Measurements from ENCODE around the gene MTG2. TPM values are rescaled to one million over a fixed set of nuclear protein-coding genes. Genes with fewer than 3 reads are reported as not detected.

The MTG2 gene
- total RNA-seq, 1 experiment from 2014 or later: 27.9 TPM

DNA sequence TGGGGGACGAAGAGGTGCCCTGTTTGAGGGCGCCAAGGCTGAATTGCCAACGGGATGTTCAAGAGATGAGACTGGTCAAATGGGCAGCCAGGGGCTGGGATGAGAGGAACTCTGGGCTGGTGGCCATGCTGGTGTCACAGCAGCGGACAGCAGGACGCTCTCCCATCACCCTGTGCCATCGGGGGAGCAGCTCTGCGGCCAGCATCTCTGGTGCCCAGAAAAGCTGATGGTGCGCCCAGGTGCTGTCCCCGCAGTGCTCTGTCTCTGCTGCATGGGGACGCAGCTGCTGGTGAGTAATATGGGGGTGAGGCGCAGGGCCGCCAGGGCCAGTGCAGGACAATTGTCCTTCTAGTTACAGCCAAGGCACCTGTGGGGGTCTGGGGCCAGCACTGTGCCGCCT lies 42.2 kb downstream of the MTG2 start:
- DNase-seq (ENCODE audit: low spot score) (no peak), ATAC-seq (no peak)
- TF ChIP-seq NR2C2 (CRISPR knock-in tag; IDR thresholded peaks at IDR 0.05) (no peak), IRF2 (CRISPR knock-in tag; IDR thresholded peaks at IDR 0.05; ENCODE audit: borderline replicate concordance, low read depth) (no peak), ZNF396 (CRISPR knock-in tag; IDR thresholded peaks at IDR 0.05; ENCODE audit: borderline replicate concordance) (no peak), GABPB1 (CRISPR knock-in tag; IDR thresholded peaks at IDR 0.05) (no peak)
- TF ChIP-seq, protein P1, sequence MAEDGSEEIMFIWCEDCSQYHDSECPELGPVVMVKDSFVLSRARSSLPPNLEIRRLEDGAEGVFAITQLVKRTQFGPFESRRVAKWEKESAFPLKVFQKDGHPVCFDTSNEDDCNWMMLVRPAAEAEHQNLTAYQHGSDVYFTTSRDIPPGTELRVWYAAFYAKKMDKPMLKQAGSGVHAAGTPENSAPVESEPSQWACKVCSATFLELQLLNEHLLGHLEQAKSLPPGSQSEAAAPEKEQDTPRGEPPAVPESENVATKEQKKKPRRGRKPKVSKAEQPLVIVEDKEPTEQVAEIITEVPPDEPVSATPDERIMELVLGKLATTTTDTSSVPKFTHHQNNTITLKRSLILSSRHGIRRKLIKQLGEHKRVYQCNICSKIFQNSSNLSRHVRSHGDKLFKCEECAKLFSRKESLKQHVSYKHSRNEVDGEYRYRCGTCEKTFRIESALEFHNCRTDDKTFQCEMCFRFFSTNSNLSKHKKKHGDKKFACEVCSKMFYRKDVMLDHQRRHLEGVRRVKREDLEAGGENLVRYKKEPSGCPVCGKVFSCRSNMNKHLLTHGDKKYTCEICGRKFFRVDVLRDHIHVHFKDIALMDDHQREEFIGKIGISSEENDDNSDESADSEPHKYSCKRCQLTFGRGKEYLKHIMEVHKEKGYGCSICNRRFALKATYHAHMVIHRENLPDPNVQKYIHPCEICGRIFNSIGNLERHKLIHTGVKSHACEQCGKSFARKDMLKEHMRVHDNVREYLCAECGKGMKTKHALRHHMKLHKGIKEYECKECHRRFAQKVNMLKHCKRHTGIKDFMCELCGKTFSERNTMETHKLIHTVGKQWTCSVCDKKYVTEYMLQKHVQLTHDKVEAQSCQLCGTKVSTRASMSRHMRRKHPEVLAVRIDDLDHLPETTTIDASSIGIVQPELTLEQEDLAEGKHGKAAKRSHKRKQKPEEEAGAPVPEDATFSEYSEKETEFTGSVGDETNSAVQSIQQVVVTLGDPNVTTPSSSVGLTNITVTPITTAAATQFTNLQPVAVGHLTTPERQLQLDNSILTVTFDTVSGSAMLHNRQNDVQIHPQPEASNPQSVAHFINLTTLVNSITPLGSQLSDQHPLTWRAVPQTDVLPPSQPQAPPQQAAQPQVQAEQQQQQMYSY (CRISPR knock-in tag; IDR thresholded peaks at IDR 0.05): no peak
- Mint-ChIP-seq H3K27ac (no peak overlapping the region; the same call in 1 of the 2 replicates), H3K36me3 (no peaks in the 10 kb centered on the region), H3K27me3 (ENCODE audit: low read depth) (peaks cover 24% of the 10 kb centered on the region), H3K4me3 (no peak overlapping the region), H3K9me3 (no peaks in the 10 kb centered on the region), H3K4me1 (peaks cover 11% of the 10 kb centered on the region)
- ChIA-PET POLR2A (no interaction called here), CTCF (interaction anchor here (1.2 kb wide), 2 partner anchors 16 to 69 kb away, joined by 3 to 4 read pairs; no protein-coding TSS in a partner anchor)

GRCh38 chr20:62225820-62226635 lies 43.2 kb downstream of the MTG2 start:
- no peak overlapping the region for H3K4me3 Mint-ChIP-seq
- ATAC-seq (no peak), DNase-seq (ENCODE audit: low spot score) (no peak)
- ChIA-PET CTCF (interaction anchor here (1.2 to 1.5 kb wide), 2 partner anchors 17 to 184 kb away, joined by 3 read pairs; no protein-coding TSS in a partner anchor), POLR2A (no interaction called here)
- H3K27me3 Mint-ChIP-seq (ENCODE audit: low read depth): peaks cover 19% of the 10 kb centered on the region
- H3K9me3 Mint-ChIP-seq: no peaks in the 10 kb centered on the region
- TF ChIP-seq RELA (CRISPR knock-in tag; IDR thresholded peaks at IDR 0.05; ENCODE audit: borderline replicate concordance) (no peak), GABPB1 (CRISPR knock-in tag; IDR thresholded peaks at IDR 0.05) (no peak), ZNF138 (CRISPR knock-in tag; conservative IDR thresholded peaks at IDR 0.05) (no peak), KAT7 (CRISPR knock-in tag; IDR thresholded peaks at IDR 0.05; ENCODE audit: borderline replicate concordance) (no peak), ZNF219 (CRISPR knock-in tag; IDR thresholded peaks at IDR 0.05; ENCODE audit: borderline replicate concordance) (no peak), ZMAT4 (CRISPR knock-in tag; IDR thresholded peaks at IDR 0.05) (no peak)
- H3K27ac Mint-ChIP-seq: no peak overlapping the region
- H3K36me3 Mint-ChIP-seq: no peaks in the 10 kb centered on the region
- peaks cover 6% of the 10 kb centered on the region for H3K4me1 Mint-ChIP-seq

- no peaks in the 10 kb centered on the region for H3K36me3 Mint-ChIP-seq
- peaks cover 10% of the 10 kb centered on the region; the same call in 1 of the 2 replicates for H3K27me3 Mint-ChIP-seq (ENCODE audit: low read depth)
- CTCF ChIA-PET: interaction anchor here (0.5 to 1.5 kb wide), 3 partner anchors 9 to 183 kb away, joined by 3 to 4 read pairs (median 3); no protein-coding TSS in a partner anchor
- H3K4me1 Mint-ChIP-seq: peaks cover 3% of the 10 kb centered on the region
- H3K4me3 Mint-ChIP-seq: no peak overlapping the region
- ATAC-seq (no peak), DNase-seq (ENCODE audit: low spot score) (no peak)
- POLR2A ChIA-PET: no interaction called here
- H3K9me3 Mint-ChIP-seq: no peaks in the 10 kb centered on the region
- no peak overlapping the region for H3K27ac Mint-ChIP-seq
- TF ChIP-seq PRRX2 (CRISPR knock-in tag; IDR thresholded peaks at IDR 0.05) (no peak), ZNF121 (CRISPR knock-in tag; IDR thresholded peaks at IDR 0.05) (no peak), CDX4 (CRISPR knock-in tag; IDR thresholded peaks at IDR 0.05; ENCODE audit: borderline replicate concordance) (no peak), USF1 (CRISPR knock-in tag; IDR thresholded peaks at IDR 0.05) (no peak), EMX1 (CRISPR knock-in tag; IDR thresholded peaks at IDR 0.05) (no peak), MXD4 (CRISPR knock-in tag; IDR thresholded peaks at IDR 0.05; ENCODE audit: borderline replicate concordance) (no peak), ZBTB43 (CRISPR knock-in tag; IDR thresholded peaks at IDR 0.05) (no peak), MLX (CRISPR knock-in tag; IDR thresholded peaks at IDR 0.05) (no peak), IRF2 (CRISPR knock-in tag; IDR thresholded peaks at IDR 0.05; ENCODE audit: borderline replicate concordance, low read depth) (no peak)
Observed at GRCh38 chr20:62226707-62227590, 44.1 kb downstream of the MTG2 start.

Measured in WTC11 (cell line).